ENCODE measurements around the gene CXCL10.

The CXCL10 gene

DNA sequence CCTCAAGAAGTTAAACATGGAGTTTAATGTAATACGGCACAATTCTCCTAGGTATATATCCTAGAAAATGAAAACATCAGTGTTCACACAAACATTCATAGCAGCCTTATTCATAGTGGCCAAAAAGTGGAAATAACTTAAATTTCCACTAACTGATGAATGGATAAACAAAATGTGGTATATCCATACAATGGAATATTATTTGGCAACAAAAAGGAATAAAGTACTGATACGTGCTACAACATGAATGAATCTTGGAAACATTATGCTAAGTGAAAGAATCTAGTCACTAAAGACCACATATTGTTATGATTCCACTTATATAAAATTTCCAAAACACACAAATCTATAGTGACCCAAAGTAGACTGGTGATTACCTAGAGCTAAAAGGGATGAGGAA is 47.1 kb downstream of the CXCL10 start:
- Histone ChIP-seq H3K9me3 (ENCODE audit: control insufficient read depth, insufficient read depth, low read depth, low read length) (no peaks in the 10 kb centered on the region), H3K36me3 (ENCODE audit: control insufficient read depth in 2 of 2, insufficient read depth in 1 of 2, low read length in 2 of 2) (peaks cover 36 to 83% of the 10 kb centered on the region in 2 experiments), H3K4me1 (ENCODE audit: control insufficient read depth, insufficient read depth, low read length) (no peaks in the 10 kb centered on the region), H3K27ac (ENCODE audit: extremely low read depth, low read depth, low read length) (no peak overlapping the region), H3K4me3 (ENCODE audit: low read depth, low read length) (no peak overlapping the region)
- TF ChIP-seq, protein P1, sequence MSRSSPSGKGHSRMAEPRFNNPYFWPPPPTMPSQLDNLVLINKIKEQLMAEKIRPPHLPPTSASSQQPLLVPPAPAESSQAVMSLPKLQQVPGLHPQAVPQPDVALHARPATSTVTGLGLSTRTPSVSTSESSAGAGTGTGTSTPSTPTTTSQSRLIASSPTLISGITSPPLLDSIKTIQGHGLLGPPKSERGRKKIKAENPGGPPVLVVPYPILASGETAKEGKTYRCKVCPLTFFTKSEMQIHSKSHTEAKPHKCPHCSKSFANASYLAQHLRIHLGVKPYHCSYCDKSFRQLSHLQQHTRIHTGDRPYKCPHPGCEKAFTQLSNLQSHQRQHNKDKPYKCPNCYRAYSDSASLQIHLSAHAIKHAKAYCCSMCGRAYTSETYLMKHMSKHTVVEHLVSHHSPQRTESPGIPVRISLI (tag by site-specific recombination; IDR thresholded peaks at IDR 0.05) = no peak
- TF ChIP-seq, protein P2, sequence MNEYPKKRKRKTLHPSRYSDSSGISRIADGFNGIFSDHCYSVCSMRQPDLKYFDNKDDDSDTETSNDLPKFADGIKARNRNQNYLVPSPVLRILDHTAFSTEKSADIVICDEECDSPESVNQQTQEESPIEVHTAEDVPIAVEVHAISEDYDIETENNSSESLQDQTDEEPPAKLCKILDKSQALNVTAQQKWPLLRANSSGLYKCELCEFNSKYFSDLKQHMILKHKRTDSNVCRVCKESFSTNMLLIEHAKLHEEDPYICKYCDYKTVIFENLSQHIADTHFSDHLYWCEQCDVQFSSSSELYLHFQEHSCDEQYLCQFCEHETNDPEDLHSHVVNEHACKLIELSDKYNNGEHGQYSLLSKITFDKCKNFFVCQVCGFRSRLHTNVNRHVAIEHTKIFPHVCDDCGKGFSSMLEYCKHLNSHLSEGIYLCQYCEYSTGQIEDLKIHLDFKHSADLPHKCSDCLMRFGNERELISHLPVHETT (tag by site-specific recombination; IDR thresholded peaks at IDR 0.05) = no peak
- TF ChIP-seq ZNF114 (tag by site-specific recombination; IDR thresholded peaks at IDR 0.05) (no peak), ZNF112 (tag by site-specific recombination; IDR thresholded peaks at IDR 0.05) (no peak), ZNF146 (tag by site-specific recombination; IDR thresholded peaks at IDR 0.05) (peak; percentile 66; the same call in 1 of the 2 replicates), ZNF571 (tag by site-specific recombination; IDR thresholded peaks at IDR 0.05) (no peak)
- ChIA-PET CTCF (no interaction called here), POLR2A (no interaction called here)

DNA sequence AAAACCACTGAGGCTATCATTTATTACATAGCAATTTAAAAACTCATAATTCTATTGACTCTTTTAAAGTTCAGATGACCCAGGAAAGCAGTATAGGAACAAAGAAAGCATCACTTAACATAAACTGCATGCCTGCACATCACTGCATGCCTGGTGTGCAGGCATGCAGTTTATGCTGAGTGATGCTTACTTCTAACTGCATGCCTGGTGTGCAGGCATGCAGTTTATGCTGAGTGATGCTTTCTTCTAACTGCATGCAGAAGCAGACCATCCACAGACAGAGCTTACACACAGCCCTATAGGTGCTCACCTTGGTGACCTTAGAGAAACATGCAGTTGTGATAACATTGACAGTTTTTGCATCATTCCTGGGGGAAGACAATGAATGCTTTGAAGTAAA is 49.5 kb downstream of the CXCL10 start:
- no peak overlapping the region for H3K27ac ChIP-seq (ENCODE audit: extremely low read depth, low read depth, low read length)
- H3K4me1 ChIP-seq (ENCODE audit: control insufficient read depth, insufficient read depth, low read length) = no peaks in the 10 kb centered on the region
- POLR2A ChIA-PET = no interaction called here
- no peak overlapping the region for H3K4me3 ChIP-seq (ENCODE audit: low read depth, low read length)
- peaks cover 45 to 91% of the 10 kb centered on the region in 2 experiments for H3K36me3 ChIP-seq (ENCODE audit: control insufficient read depth in 2 of 2, insufficient read depth in 1 of 2, low read length in 2 of 2)
- no peak for TF ChIP-seq ZNF768 (tag by site-specific recombination; IDR thresholded peaks at IDR 0.05)
- TF ChIP-seq ZBTB48 (tag by site-specific recombination; IDR thresholded peaks at IDR 0.05) = no peak
- TF ChIP-seq RBAK (tag by site-specific recombination; IDR thresholded peaks at IDR 0.05) = no peak
- TF ChIP-seq ZNF138 (tag by site-specific recombination; IDR thresholded peaks at IDR 0.05; ENCODE audit: borderline replicate concordance) = no peak
- TF ChIP-seq ZSCAN30 (tag by site-specific recombination; IDR thresholded peaks at IDR 0.05) = no peak
- no peak for TF ChIP-seq ZNF341 (tag by site-specific recombination; IDR thresholded peaks at IDR 0.05; ENCODE audit: low read depth)
- TF ChIP-seq SCRT1 (tag by site-specific recombination; IDR thresholded peaks at IDR 0.05; ENCODE audit: borderline replicate concordance) = no peak
- no peak for TF ChIP-seq ZNF302 (tag by site-specific recombination; IDR thresholded peaks at IDR 0.05; ENCODE audit: low read depth)
- TF ChIP-seq ZNF777 (tag by site-specific recombination; IDR thresholded peaks at IDR 0.05; ENCODE audit: borderline replicate concordance) = no peak
- TF ChIP-seq ZNF791 (tag by site-specific recombination; IDR thresholded peaks at IDR 0.05) = no peak
- TF ChIP-seq, protein P3, sequence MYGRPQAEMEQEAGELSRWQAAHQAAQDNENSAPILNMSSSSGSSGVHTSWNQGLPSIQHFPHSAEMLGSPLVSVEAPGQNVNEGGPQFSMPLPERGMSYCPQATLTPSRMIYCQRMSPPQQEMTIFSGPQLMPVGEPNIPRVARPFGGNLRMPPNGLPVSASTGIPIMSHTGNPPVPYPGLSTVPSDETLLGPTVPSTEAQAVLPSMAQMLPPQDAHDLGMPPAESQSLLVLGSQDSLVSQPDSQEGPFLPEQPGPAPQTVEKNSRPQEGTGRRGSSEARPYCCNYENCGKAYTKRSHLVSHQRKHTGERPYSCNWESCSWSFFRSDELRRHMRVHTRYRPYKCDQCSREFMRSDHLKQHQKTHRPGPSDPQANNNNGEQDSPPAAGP (tag by site-specific recombination; IDR thresholded peaks at IDR 0.05) = no peak
- TF ChIP-seq INSM2 (tag by site-specific recombination; IDR thresholded peaks at IDR 0.05) = no peak
- TF ChIP-seq ZNF585B (tag by site-specific recombination; IDR thresholded peaks at IDR 0.05) = no peak
- no peak for TF ChIP-seq ZIC2 (tag by site-specific recombination; IDR thresholded peaks at IDR 0.05)
- TF ChIP-seq ZBTB20 (tag by site-specific recombination; IDR thresholded peaks at IDR 0.05) = no peak
- no peak for TF ChIP-seq ZNF214 (tag by site-specific recombination; IDR thresholded peaks at IDR 0.05; ENCODE audit: borderline replicate concordance)
- TF ChIP-seq ZNF600 (tag by site-specific recombination; IDR thresholded peaks at IDR 0.05) = no peak
- no peaks in the 10 kb centered on the region for H3K9me3 ChIP-seq (ENCODE audit: control insufficient read depth, insufficient read depth, low read depth, low read length)
- CTCF ChIA-PET = no interaction called here

All from HEK293 (cell line).